Measurements from ENCODE around the gene PES1. TPM values are rescaled to one million over a fixed set of nuclear protein-coding genes. Genes with fewer than 3 reads are reported as not detected.

The PES1 gene
- 107 and 115 TPM in 2 replicates for total RNA-seq
- long read RNA-seq, result 0 reads

DNA sequence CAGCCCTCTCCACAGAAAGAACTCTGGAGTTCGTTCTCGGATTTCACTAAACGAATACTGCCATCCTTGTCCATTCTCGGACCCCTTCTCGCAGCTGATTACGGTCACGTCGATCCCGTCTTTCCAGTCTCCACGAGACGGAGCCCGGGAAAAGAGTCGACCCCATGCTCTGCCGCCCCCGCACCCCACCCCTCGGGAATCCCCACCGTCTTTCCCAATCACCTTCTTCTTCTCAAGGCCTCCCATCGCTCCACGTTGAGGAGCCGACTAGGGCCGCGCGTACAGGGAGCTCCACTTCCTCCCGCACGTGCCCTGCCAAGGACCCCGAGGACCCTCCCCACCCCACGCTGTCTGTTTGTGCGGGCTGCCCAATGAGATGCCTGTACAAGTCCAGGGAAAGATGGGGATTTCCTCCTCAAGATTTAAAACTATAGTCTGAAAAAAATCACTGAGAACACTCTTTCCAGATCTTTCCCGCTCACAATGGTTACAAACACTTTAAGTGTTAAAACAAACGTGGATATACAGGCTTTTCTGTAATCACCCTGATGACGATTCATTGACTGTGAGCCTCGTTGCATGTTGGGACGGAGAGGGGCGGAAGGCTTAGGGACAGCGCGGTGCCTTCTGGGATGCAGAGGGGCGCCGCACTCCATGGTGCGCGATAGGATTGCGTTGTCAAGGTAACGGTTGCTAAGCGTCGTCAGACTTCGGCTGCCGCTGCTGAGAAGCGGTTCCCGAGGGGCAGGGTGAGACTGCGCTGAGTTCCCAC, at the start of gene PES1:
TSS of gene PES1 (minus strand) at position 323 of the 772 bp plus-strand sequence. CDS start at position 246, 77 bp downstream.
- Mint-ChIP-seq H3K27ac (ENCODE audit: unreplicated experiment) (no peak within 1 kb of the TSS), H3K4me3 (no peak within 1 kb of the TSS), H3K36me3 (ENCODE audit: low read depth) (no peaks in the 10 kb centered on the region), H3K9me3 (no peaks in the 10 kb centered on the region), H3K27me3 (ENCODE audit: low read depth) (peaks cover 11% of the 10 kb centered on the region), H3K4me1 (no peaks in the 10 kb centered on the region)
- peak; percentile 89 for DNase-seq (ENCODE audit: low read depth, low spot score)
- TF ChIP-seq, protein P1, sequence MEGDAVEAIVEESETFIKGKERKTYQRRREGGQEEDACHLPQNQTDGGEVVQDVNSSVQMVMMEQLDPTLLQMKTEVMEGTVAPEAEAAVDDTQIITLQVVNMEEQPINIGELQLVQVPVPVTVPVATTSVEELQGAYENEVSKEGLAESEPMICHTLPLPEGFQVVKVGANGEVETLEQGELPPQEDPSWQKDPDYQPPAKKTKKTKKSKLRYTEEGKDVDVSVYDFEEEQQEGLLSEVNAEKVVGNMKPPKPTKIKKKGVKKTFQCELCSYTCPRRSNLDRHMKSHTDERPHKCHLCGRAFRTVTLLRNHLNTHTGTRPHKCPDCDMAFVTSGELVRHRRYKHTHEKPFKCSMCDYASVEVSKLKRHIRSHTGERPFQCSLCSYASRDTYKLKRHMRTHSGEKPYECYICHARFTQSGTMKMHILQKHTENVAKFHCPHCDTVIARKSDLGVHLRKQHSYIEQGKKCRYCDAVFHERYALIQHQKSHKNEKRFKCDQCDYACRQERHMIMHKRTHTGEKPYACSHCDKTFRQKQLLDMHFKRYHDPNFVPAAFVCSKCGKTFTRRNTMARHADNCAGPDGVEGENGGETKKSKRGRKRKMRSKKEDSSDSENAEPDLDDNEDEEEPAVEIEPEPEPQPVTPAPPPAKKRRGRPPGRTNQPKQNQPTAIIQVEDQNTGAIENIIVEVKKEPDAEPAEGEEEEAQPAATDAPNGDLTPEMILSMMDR (conservative IDR thresholded peaks at IDR 0.05), result no peak

DNA sequence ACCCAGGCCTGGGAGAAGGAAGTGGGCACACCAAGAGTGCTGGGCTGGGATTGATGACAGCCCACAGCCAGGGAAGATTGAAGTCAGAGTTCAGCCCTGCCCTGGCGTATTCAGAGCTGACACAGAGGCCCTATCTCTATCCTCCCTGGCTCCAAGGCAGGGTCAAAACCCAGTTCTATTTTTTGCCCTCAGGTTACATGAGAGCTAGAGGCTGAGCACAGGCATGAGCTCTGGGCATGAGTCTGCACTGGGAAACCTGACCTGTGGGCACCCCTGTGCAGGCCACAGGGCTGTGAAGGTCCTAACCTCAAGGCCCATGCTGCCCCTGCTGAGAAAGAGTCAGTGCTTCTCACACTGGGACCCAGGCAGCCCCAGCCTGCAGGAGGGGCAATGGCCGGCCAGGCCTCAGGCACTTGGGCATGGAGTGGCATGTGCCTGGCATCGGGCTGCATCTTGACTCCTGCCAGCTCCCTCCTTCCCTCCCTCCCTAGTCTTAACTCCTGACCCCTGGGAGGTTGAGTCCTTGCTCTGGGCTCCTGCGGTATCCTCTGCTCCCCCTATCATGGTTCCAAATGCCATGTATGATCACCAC, 49.2 kb upstream of the PES1 start:
- Mint-ChIP-seq H3K27me3 (ENCODE audit: low read depth) (no peaks in the 10 kb centered on the region), H3K4me1 (peaks cover 15% of the 10 kb centered on the region)

DNA sequence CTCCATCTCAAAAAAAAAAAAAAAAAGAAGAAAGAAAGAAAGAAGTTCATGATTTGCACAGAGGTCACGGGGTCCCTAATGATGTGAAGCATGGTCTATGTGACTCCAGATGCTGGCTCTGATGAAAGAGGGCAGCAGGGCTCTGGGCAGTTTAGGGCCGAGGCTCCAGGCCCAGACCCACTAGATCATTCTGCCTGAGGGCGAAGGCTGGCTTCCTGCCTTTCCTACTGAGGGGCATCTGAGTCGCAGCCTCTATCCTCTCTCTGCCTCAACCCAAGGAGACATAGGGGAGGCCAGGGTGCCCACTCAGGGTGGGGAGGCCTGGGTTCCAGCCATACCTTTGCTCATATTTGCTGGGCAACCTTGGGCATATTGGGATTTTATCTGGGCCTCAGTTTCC, 48.7 kb upstream of the PES1 start:
- TF ChIP-seq, protein P1 (conservative IDR thresholded peaks at IDR 0.05), result no peak
- H3K36me3 Mint-ChIP-seq (ENCODE audit: low read depth), result no peaks in the 10 kb centered on the region
- peak overlapping the region; percentile 43 for H3K27ac Mint-ChIP-seq (ENCODE audit: unreplicated experiment)
- H3K9me3 Mint-ChIP-seq, result no peaks in the 10 kb centered on the region
- H3K27me3 Mint-ChIP-seq (ENCODE audit: low read depth), result no peaks in the 10 kb centered on the region
- peaks cover 18% of the 10 kb centered on the region for H3K4me1 Mint-ChIP-seq
- DNase-seq (ENCODE audit: low read depth, low spot score), result no peak
- H3K4me3 Mint-ChIP-seq, result no peak overlapping the region

More for the DNA sequence above, 49.2 kb upstream of the PES1 start:
- DNase-seq (ENCODE audit: low read depth, low spot score), result no peak
- TF ChIP-seq, protein P1 (conservative IDR thresholded peaks at IDR 0.05), result no peak
- no peaks in the 10 kb centered on the region for H3K9me3 Mint-ChIP-seq
- H3K4me3 Mint-ChIP-seq, result no peak overlapping the region
- H3K27ac Mint-ChIP-seq (ENCODE audit: unreplicated experiment), result peak overlapping the region; percentile 43
- H3K36me3 Mint-ChIP-seq (ENCODE audit: low read depth), result no peaks in the 10 kb centered on the region

DNA sequence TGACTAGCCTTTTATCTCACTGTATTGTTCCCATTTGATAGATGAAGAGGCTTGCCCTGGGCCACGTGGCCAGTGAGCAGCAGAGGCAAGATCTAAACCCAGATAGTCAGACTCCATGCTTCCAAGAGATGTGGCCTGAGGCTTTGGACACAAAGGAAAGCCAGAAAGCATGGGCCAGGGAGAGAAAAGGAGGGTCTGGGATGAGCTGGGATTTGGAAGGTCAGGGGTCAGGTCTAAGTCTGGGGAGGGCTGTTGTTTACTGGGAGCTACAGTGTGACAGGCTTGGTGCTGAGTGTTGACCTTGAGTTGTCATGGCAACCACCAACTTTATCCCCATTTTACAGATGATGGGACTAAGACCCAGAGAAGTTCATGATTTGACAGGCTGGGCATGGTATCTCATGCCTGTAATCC, 46.0 kb upstream of the PES1 start:
- Mint-ChIP-seq H3K4me3 (peak overlapping the region; percentile 64), H3K27me3 (ENCODE audit: low read depth) (no peaks in the 10 kb centered on the region), H3K9me3 (no peaks in the 10 kb centered on the region), H3K27ac (ENCODE audit: unreplicated experiment) (no peak overlapping the region), H3K36me3 (ENCODE audit: low read depth) (no peaks in the 10 kb centered on the region), H3K4me1 (peaks cover 23% of the 10 kb centered on the region)
- DNase-seq (ENCODE audit: low read depth, low spot score), result no peak
- TF ChIP-seq, protein P1 (conservative IDR thresholded peaks at IDR 0.05), result no peak

DNA sequence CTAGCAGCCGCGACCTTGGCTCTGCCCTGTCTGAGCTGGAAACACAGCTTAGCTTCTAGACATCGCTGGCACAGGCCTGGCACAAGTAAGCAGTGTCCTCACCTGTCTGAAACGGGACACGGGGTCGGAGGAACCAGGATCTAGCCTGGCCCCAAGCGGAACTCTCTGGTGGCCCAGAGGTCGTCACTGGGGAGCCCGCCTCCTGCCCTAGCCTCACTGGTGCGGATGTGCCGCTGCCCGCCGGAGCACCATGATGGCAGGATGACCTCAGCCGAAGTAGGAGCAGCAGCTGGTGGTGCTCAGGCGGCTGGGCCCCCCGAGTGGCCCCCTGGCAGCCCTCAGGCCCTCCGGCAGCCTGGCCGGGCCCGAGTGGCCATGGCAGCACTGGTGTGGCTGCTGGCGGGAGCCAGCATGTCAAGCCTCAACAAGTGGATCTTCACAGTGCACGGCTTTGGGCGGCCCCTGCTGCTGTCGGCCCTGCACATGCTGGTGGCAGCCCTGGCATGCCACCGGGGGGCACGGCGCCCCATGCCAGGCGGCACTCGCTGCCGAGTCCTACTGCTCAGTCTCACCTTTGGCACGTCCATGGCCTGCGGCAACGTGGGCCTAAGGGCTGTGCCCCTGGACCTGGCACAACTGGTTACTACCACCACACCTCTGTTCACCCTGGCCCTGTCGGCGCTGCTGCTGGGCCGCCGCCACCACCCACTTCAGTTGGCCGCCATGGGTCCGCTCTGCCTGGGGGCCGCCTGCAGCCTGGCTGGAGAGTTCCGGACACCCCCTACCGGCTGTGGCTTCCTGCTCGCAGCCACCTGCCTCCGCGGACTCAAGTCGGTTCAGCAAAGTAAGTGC, 44.7 kb upstream of the PES1 start:
- TF ChIP-seq, protein P1 (conservative IDR thresholded peaks at IDR 0.05), result no peak
- H3K36me3 Mint-ChIP-seq (ENCODE audit: low read depth), result no peaks in the 10 kb centered on the region
- peaks cover 23% of the 10 kb centered on the region for H3K4me1 Mint-ChIP-seq
- no peaks in the 10 kb centered on the region for H3K9me3 Mint-ChIP-seq
- peak overlapping the region; percentile 63 for H3K27ac Mint-ChIP-seq (ENCODE audit: unreplicated experiment)
- H3K27me3 Mint-ChIP-seq (ENCODE audit: low read depth), result no peaks in the 10 kb centered on the region
- no peak for DNase-seq (ENCODE audit: low read depth, low spot score)
- H3K4me3 Mint-ChIP-seq, result peak overlapping the region; percentile 83

Data from neural crest cell (in vitro differentiated cells).